Fibroblast of peridontal ligament (primary cell): Measurements from ENCODE around the gene MSH4.
"Not testable (repeated sequence)": the region's sequence is repeated elsewhere in the genome, so short reads cannot be mapped to it uniquely, and the experiment has no call there.

ENCODE experiments used
- DNase-seq: peaks from one replicate; pipeline ENCODE4 v3.0.0-alpha.2; 2010; ENCODE audit errors: extremely low read depth

The MSH4 gene

DNA sequence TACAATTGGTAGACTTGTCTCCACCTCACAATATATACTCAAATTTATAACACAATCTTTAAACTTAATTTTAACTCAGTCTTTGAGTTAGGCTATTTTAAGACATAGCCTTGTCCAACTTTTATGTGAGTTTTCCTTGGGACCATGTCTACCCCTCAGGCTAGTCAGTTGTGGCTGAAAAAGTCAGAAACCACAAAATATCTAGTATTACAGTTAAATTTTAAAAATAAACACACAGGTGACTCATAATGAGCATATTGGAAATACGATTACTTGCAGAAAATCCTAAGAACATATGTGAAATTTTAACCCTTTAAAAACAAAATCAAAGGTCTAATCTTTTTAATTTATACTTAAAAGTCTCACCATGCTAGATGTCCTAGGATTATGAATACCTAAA lies 140.4 kb downstream of the MSH4 start:
- peak; percentile 31 for DNase-seq

DNA sequence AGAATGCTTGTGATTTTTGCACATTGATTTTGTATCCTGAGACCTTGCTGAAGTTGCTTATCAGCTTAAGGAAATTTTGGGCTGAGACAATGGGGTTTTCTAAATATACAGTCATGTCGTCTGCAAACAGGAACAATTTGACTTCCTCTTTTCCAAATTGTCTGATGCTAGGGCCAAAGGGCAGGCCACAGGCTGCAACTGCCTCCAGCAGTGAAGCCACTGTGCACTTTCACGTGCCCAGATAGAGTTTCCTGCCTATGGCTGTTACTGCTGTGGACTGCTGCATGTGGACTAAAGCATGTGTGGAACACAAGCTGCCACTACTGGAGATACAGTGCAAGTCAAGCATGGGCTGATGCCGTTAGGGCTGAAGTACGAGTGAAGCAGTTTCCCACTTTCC lies 146.4 kb downstream of the MSH4 start:
- not testable (repeated sequence) for DNase-seq

- DNase-seq: no peak
Observed at GRCh38 chr1:75950176-75950575, 153.5 kb downstream of the MSH4 start.

- DNase-seq: no peak
Observed at GRCh38 chr1:75952016-75952415, 155.3 kb downstream of the MSH4 start.

GRCh38 chr1:75953461-75953860 lies 156.8 kb downstream of the MSH4 start:
- no peak for DNase-seq

GRCh38 chr1:75954586-75954985 lies 157.9 kb downstream of the MSH4 start:
- DNase-seq: peak; percentile 23
